Right ventricle myocardium superior (tissue), 1 donor: ENCODE results near the gene ADM5. TPM values are rescaled to one million over a fixed set of nuclear protein-coding genes. Genes with fewer than 3 reads are reported as not detected.

Experiments used
- ATAC-seq: fragments of 200-7000 bp; cut with Tn5 transposase; one replicate; pipeline ENCODE4 v1.9.1; 2020; ENCODE audit warnings: mild to moderate bottlenecking; ENCODE audit not compliant: poor library complexity
- DNase-seq: peaks from one replicate; pipeline ENCODE4 v3.0.0-alpha.2; 2020
- intact Hi-C: fragments of 100-400 bp; cut with DNase I; formaldehyde crosslinking; loops from one replicate; pipeline ENCODE4 v1.11.2; 2022
- total RNA-seq: library from RNA; stranded (reverse); fragmentation: NEBNext Ultra II Directional; extraction: Animal tissue kit (Norgen Biotek cat#: 25700); gene quantifications from one replicate; pipeline ENCODE4 v1.2.1, GENCODE V29; 2021
- donor health status: DM: no; HTN: yes; CAD: no; lungs with severe emphysema.

ADM5 gene
- total RNA-seq, 1 donor from 2014 or later, result 0.67 TPM

DNA sequence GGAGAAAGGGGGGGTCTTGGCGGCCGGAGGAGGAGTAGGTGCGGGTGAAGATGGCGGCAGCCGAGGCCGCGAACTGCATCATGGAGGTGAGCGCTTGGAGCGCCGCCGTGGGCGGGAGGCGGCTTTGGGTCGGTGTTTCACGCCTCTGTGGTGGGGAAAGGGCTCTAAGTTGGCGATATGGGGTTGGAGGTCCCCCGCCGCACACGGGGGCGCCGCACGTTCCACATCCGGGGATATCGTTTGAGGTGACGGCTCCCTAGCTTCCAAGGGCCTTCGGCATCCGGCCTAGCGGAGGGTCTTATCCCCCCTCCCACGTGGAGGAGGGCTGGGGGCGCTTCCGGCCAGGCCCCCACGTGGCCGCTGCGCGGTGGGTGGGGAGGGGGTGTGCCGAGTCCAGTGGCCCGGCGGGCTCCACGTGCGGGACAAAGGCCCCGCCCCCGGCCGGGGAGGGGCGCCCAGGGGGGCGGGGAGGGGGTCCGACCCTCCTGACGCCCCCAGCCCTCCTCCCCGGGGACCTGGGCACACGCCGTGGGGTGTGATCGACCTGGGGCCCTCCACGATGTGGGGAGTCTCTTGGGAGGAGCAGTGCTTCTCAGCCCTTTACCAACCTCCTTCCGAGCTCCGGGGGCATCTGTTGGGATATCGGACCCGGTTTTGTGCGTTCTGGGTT lies 12.0 kb upstream of the ADM5 start, which contains the start of gene PRMT1:
TSS of gene PRMT1 (plus strand) at position 41 of the 670 bp plus-strand sequence. CDS start at position 51, 10 bp downstream.
- ATAC-seq (peak; percentile 1), DNase-seq (peak; percentile 63)
- intact Hi-C loops, result loop anchor here (5.0 to 10.0 kb wide), 2 partner anchors 170 to 187 kb away; partner anchors contain the start of gene PNKP

DNA sequence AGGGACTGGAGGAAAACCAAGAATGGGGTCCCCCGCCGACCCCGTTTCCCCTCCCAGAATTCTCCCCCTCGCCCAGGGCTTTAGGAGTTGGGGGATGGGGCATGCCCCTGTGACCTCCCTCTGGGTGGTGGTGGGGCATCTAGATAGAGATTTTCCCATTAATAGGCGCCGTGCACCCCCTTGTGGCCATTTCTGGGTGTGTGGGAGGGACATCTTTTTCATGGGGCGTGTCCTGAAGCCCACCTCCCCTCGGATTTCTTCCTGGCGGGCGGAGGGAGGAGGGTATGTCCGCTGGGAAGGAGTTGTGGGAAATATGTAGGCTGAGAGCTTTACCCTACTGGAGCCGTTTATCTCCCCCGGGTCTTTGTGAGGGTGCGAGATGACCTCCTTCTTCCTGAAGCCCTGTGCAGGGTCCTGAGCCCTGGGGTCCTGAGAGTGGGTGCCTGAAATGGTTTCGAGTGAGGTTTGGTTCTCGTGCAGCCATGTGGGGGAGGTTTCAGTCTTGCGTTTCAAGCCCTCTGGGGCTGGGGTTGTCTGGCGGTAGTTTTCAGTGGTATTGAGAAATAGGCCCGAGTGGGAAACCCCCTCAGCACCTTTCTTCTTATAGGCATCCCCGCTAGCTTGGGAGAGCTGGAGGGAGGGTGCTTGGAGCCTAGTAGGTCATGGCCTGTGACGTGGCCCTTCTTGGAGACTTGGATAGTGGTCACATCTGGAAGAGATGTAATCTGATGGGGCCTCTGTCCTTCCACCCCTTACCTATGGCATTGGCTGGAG lies 11.3 kb upstream of the ADM5 start:
- intact Hi-C loops, result loop anchor here (5.0 to 10.0 kb wide), 2 partner anchors 171 to 187 kb away; partner anchors contain the start of gene PNKP
- ATAC-seq (no peak), DNase-seq (peak; percentile 85)

- DNase-seq, result no peak
- no peak for ATAC-seq
- intact Hi-C loops, result loop anchor here (5.0 to 10.0 kb wide), 2 partner anchors 172 to 186 kb away; partner anchors contain the start of gene PNKP
Measured at GRCh38 chr19:49678985-49679770, 10.2 kb upstream of the ADM5 start.

GRCh38 chr19:49679771-49680413 lies 9.5 kb upstream of the ADM5 start:
- ATAC-seq, result no peak
- intact Hi-C loops, result loop anchor here (5.0 to 10.0 kb wide), 2 partner anchors 173 to 185 kb away; partner anchors contain the start of gene PNKP
- DNase-seq, result no peak

DNA sequence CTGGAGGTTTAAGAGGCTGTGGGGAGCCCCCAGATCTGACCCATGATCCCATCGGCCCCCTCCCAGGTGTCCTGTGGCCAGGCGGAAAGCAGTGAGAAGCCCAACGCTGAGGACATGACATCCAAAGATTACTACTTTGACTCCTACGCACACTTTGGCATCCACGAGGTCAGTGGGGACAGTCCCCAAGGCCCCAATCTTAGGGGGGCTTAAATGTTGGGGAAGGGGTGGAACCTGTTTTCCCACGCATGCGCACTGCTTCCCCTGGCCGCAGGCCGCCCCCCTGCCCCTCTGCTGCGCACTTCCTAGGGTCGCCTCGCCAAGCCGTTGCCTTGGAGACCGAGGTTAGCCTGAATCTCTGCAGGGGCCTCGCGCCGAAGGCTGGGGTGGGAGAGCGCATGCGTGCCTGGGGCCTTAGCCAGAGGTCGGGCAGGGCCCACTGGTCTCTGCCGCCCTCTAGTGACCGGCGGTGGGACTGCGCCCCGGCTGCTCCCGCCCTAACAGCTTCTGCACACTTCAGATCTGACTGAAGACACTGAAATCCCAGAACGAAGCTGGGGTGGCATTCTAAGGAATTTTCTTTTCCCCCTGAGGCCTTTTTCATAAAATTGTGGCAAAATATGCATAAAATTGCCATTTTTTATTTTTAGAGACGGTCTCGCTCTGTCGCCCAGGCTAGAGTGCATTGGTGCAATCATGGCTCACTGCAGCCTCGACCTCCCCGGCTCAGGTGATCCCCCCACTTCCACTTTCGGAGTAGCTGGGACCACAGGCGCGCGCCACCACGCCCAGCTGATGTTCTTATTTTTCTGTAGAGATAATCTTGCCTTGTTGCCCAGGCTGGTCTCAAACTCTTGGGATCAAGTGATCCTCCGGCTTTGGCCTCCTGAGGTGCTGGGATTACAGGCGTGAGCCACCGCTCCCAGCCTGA lies 8.7 kb upstream of the ADM5 start:
- DNase-seq (peak; percentile 95), ATAC-seq (peak; percentile 29)
- intact Hi-C loops, result no loop called here

DNA sequence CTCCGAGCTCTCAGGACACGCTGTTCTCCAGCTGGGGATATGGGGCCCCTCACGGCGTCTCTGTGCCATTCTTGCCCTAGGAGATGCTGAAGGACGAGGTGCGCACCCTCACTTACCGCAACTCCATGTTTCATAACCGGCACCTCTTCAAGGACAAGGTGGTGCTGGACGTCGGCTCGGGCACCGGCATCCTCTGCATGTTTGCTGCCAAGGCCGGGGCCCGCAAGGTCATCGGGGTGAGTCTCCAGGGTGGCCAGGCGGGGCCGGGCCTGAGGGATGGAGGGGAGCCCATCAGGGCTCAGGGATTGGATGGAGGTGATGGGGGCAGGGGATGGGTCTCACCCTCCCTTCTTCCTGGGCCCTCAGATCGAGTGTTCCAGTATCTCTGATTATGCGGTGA lies 7.6 kb upstream of the ADM5 start:
- no peak for DNase-seq
- no peak for ATAC-seq
- intact Hi-C loops, result no loop called here

GRCh38 chr19:49682274-49682673 lies 7.1 kb upstream of the ADM5 start:
- ATAC-seq (no peak), DNase-seq (no peak)
- intact Hi-C loops, result no loop called here

DNA sequence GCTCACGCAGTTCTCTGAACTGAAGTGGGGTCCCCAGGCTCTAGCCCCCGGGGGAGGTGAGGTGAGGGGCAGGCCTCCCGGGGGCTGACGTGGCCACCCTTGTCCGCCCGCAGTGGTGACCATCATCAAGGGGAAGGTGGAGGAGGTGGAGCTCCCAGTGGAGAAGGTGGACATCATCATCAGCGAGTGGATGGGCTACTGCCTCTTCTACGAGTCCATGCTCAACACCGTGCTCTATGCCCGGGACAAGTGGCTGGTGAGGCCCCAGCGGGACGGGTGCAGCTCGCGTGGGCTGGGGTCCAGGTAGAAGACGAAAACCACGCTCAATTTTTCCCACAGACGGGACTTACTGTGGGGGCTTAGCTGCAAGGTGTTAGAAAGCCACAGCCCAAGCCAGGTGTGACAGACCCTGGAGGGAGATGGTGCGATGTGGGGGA lies 5.6 kb upstream of the ADM5 start:
- intact Hi-C loops, result no loop called here
- ATAC-seq (no peak), DNase-seq (no peak)

DNA sequence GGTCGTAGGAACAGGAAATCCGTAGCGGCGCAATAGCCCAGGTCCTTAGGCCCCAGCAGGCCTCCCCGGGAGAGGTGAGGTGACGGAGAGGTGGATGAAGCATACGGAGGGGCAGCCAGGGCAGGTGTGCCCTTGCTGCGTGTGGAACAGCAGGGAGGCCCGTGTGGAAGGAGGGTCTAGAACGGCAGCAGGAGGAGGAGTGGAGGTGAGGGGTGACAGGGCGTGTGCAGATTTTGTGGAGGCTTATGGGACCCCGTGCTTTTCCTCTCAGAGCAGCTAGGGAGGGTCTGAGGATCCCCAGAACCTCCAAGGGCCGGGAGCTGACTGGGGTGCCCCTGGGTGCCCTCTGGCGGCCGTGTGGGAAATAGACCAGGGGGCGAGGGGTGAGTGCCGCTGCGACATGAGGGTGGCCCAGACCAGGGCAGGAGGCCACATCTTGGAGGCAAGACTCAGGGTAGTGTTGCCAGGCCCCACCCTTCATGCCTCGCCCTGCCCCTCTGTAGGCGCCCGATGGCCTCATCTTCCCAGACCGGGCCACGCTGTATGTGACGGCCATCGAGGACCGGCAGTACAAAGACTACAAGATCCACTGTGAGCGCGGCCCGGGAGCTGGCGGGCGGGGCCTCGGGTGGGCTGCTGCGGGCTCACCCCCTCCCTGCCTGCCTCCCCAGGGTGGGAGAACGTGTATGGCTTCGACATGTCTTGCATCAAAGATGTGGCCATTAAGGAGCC lies 5.0 kb upstream of the ADM5 start:
- ATAC-seq, result no peak
- no peak for DNase-seq
- intact Hi-C loops, result no loop called here

GRCh38 chr19:49684983-49685553 lies 4.3 kb upstream of the ADM5 start:
- DNase-seq, result no peak
- no peak for ATAC-seq

DNA sequence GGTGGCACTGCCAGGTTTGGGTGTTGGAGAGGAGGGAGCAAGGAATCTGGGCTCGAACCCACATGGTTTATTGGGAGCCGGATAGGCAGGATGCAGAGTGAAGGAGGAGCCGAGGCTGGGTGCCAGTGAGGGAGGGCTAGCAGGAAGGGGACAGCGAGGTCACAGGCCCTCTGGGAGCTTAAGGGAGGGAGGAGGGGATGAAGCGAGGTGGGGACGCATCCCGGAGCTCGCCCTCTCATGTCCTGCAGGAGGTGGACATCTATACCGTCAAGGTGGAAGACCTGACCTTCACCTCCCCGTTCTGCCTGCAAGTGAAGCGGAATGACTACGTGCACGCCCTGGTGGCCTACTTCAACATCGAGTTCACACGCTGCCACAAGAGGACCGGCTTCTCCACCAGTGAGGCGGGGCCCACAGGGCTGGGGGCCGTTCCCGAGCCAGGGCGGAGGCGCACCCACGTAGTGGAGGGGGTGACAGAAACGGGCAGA lies 3.5 kb upstream of the ADM5 start:
- ATAC-seq, result no peak
- DNase-seq, result no peak
- intact Hi-C loops, result no loop called here

More at GRCh38 chr19:49684983-49685553, 4.3 kb upstream of the ADM5 start:
- intact Hi-C loops, result no loop called here

GRCh38 chr19:49686503-49687088 lies 2.8 kb upstream of the ADM5 start:
- ATAC-seq, result no peak
- intact Hi-C loops, result no loop called here
- DNase-seq, result no peak

DNA sequence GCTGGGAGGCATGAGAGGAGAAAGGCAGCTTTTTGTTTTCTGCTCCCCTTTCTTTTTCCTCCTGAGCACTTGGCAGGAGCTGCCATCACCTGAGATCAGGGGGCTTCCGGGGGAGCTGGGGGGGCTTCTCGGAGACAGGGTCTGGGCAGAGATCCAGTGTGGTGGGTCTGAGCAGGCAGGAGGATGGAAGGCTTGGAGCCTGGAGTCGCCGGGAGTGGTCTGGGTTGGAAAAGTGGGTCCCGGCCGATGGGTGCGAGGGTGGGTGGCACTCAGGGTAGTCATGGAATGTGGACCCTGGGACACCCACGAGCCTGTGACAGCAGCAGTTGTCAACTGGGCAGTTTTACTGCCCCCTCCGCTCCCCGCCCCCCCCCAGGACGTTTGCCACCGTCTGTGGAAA lies 2.2 kb upstream of the ADM5 start:
- intact Hi-C loops, result no loop called here
- no peak for ATAC-seq

GRCh38 chr19:49687566-49688316 lies 1.7 kb upstream of the ADM5 start:
- intact Hi-C loops, result no loop called here

More for the DNA sequence above, 2.2 kb upstream of the ADM5 start:
- DNase-seq, result no peak

DNA sequence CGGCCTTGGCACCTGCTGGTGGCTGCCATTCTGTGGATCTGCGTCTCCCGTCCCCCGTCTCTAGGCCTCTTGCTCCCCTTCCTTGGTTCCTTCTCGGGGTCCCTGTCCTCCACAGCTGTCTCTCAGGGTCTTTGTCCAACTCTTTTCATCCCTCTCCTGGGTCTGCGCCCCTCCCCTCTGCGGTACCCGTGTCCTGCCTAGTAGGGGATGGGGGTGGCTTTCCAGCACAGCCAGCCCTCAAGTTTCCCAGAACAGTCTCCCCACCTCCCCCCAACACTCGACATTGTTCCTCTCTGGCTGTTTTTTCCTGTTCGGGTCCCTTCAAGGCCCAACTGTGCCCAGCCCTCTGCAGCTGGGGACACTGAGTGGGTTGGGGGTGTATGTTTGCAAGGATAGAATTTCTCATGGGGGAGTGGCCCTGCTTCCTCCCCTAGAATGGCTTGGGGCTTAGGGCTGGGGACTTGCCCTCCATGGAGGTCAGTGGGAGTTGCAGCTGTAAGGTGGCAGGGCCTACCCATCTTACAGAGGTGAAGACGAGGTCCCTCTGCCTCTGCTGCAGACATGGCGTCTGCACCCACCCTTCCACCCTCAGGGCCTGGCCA lies 762 bp upstream of the ADM5 start:
- intact Hi-C loops, result no loop called here
- ATAC-seq (no peak), DNase-seq (no peak)

More at GRCh38 chr19:49687566-49688316, 1.7 kb upstream of the ADM5 start:
- DNase-seq, result no peak
- ATAC-seq, result no peak
